Stimulated activated naive B cell treated with anti-CD40 and anti-IgM and Interleukin-4, amounts not matched to agents 10 μg/mL and 1 μg/mL and 100 μg/mL, for 72 hours (primary cell): ENCODE results near the gene ZNF597.
A peak's percentile ranks its signal among the peaks of the same experiment; 100 is the strongest.

Experiments used
- ATAC-seq, 2 donors: fragments of 150-1000 bp; cut with Tn5 transposase; replicated peaks; 2 replicates each; pipeline ENCODE4 v1.10.0; 2021; ENCODE audit warnings: moderate library complexity in 1 of 2
- DNase-seq: peaks from one replicate; pipeline ENCODE4 v3.0.0; 2021
- H3K27ac Mint-ChIP-seq: one replicate; pipeline ENCODE4 v1.8.0; 2022; ENCODE audit warnings: mild to moderate bottlenecking, mixed read lengths
- H3K27me3 Mint-ChIP-seq, 2 donors: one replicate each; pipeline ENCODE4 v1.8.0; 2022; ENCODE audit warnings: mixed read lengths in 2 of 2
- H3K36me3 Mint-ChIP-seq, 2 donors: one replicate each; pipeline ENCODE4 v1.8.0; 2022; ENCODE audit warnings: mixed read lengths in 2 of 2, mild to moderate bottlenecking in 1 of 2
- H3K4me1 Mint-ChIP-seq, 2 donors: one replicate each; pipeline ENCODE4 v1.8.0; 2022; ENCODE audit warnings: mixed read lengths in 2 of 2, mild to moderate bottlenecking in 1 of 2
- H3K4me3 Mint-ChIP-seq, 2 donors: one replicate each; pipeline ENCODE4 v1.8.0; 2022; ENCODE audit warnings: mild to moderate bottlenecking in 2 of 2, mixed read lengths in 2 of 2, moderate library complexity in 1 of 2
- H3K9me3 Mint-ChIP-seq, 2 donors: one replicate each; pipeline ENCODE4 v1.8.0; 2022; ENCODE audit warnings: mixed read lengths in 2 of 2, mild to moderate bottlenecking in 1 of 2

Gene ZNF597

DNA sequence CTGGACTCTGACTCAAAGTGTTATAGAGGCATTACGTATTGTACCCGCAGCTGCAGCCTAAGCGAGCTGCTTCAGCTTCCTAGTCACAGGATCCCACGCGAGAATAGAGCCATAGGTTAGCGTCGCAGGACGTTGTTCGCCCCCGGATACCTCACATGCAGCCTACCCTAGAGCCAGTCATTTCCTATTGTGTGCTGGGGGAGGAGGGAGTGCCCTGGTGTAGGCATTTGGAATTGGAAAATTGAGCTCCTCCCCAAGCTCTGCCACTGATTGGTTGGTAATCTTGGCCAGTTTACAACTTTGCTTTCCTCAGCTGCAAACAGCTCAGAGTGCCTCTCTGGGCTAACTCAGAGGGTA is 706 bp upstream of the ZNF597 start:
- H3K4me1 Mint-ChIP-seq: peaks cover 0 to 5% of the 10 kb centered on the region in 2 donors
- H3K27me3 Mint-ChIP-seq: peaks cover 7 to 9% of the 10 kb centered on the region in 2 donors
- peaks cover 21 to 35% of the 10 kb centered on the region in 2 donors for H3K36me3 Mint-ChIP-seq
- H3K9me3 Mint-ChIP-seq: peaks cover 7% of the 10 kb centered on the region in 2 donors
- H3K27ac Mint-ChIP-seq: peak overlapping the region; percentile 99
- DNase-seq: peak; percentile 48
- H3K4me3 Mint-ChIP-seq: peak overlapping the region; percentile 89 to 98
- ATAC-seq: peak; percentile 65 to 81

DNA sequence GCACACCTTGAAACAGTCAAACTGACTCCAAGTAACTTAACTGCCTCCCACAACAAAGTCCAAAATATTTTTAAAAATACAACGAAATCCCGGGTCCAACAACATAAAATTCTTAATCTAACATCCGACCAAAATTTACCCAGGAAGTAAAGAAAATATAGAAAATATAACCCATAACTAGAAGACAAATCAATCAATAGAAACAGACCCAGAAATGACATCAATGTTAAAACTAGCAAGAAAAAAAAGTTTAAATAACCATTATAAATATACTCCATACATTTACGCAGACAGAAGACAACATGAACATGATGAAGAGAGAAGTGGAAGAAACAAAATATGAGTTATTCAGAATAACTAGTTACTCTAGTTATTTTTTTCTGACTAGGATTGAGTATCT is 3.7 kb downstream of the ZNF597 start:
- Mint-ChIP-seq H3K9me3 (peaks cover 7% of the 10 kb centered on the region in 2 donors), H3K4me1 (peaks cover 0 to 5% of the 10 kb centered on the region in 2 donors), H3K4me3 (no peak overlapping the region), H3K27ac (no peak overlapping the region), H3K27me3 (peaks cover 9 to 19% of the 10 kb centered on the region in 2 donors), H3K36me3 (peaks cover 25 to 47% of the 10 kb centered on the region in 2 donors)
- DNase-seq: no peak
- no peak for ATAC-seq

DNA sequence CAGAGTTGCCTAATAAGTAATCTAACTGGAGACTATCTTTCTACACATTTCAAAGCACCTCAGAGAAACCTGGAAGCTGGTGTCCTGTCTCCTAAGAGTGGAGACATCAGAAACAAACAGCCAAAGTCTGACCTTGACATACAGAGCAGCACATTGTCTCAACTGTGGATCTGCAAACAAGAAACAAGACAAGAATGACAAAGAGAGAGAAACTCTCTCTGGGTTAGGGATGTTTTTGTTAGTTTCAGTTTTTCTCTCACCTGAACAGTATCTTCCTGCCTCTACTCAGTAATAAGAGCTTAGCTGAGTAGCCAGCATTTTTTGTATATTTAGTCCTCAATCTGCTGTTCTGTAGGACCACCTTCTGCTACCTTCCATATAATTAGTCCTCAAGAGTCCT is 8.9 kb downstream of the ZNF597 start:
- Mint-ChIP-seq H3K27ac (no peak overlapping the region), H3K27me3 (peaks cover 3 to 18% of the 10 kb centered on the region in 2 donors), H3K4me3 (no peak overlapping the region), H3K9me3 (peaks cover 0 to 11% of the 10 kb centered on the region in 2 donors), H3K36me3 (peaks cover 36 to 54% of the 10 kb centered on the region in 2 donors), H3K4me1 (peaks cover 3 to 5% of the 10 kb centered on the region in 2 donors)
- ATAC-seq: no peak
- DNase-seq: no peak

DNA sequence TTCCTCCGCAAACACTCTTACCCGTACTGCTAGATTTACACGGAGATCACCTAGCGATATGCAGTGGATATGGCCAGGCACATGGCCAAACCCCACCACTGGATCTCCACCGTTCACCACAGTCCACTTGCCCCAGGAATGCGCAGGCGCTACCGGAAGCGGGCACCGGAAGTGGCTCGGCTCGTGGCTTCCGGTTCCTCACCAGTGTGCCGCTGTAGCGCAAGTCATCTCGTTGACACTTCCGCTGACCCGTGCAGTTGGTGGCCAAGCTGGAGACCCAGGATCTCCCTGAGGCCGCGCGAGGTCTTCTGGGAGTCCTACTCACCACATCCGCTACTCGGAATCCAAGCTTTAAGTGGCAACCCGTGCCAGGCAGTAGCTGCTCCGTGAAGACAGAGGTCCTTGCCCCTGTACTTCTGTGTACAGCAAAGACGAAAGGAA is 11.5 kb downstream of the ZNF597 start:
- Mint-ChIP-seq H3K36me3 (peaks cover 26 to 42% of the 10 kb centered on the region in 2 donors), H3K9me3 (peaks cover 0 to 11% of the 10 kb centered on the region in 2 donors), H3K27me3 (peaks cover 3 to 10% of the 10 kb centered on the region in 2 donors), H3K4me1 (peaks cover 3 to 5% of the 10 kb centered on the region in 2 donors), H3K27ac (peak overlapping the region; percentile 85), H3K4me3 (peak overlapping the region; percentile 85 to 89)
- DNase-seq (peak; percentile 69), ATAC-seq (peak; percentile 97 to 98)

DNA sequence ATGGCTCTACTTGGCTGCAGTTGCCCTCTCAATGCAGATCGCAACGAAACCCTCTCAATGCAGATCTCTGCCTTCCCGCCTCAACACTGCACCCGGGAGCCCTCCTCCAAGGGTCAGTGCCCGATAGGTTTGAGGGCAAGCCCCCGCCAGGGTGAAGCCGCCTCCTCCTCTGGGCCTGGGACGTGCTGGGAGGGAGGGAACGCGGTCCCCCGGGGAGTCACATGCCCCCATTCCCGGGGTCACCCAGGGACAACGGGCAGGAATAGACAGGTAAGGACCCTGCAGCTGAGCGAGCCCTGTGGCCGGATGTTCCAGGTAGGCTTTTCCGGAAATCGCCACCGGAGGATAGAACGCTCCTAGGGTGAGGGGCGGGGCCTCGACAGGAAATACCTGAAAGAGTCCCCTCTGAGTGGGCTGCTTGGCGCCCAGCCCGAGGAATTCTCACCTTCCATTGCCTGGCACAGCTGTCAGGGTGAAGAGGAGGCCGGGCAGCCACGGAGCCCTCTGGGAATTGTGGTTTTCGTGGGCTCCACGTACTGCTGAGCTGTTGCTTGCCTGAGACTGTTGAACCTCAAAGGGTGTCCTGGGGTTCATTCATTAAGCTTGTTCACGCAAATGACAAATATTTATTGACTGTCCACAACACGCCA is 29.4 kb downstream of the ZNF597 start:
- no peaks in the 10 kb centered on the region for H3K4me1 Mint-ChIP-seq
- DNase-seq (no peak), ATAC-seq (peak; percentile 33 to 53)
- no peaks in the 10 kb centered on the region for H3K27me3 Mint-ChIP-seq
- H3K9me3 Mint-ChIP-seq: peaks cover 25 to 27% of the 10 kb centered on the region in 2 donors
- H3K27ac Mint-ChIP-seq: no peak overlapping the region
- H3K4me3 Mint-ChIP-seq: no peak overlapping the region
- peaks cover 33 to 44% of the 10 kb centered on the region in 2 donors for H3K36me3 Mint-ChIP-seq

DNA sequence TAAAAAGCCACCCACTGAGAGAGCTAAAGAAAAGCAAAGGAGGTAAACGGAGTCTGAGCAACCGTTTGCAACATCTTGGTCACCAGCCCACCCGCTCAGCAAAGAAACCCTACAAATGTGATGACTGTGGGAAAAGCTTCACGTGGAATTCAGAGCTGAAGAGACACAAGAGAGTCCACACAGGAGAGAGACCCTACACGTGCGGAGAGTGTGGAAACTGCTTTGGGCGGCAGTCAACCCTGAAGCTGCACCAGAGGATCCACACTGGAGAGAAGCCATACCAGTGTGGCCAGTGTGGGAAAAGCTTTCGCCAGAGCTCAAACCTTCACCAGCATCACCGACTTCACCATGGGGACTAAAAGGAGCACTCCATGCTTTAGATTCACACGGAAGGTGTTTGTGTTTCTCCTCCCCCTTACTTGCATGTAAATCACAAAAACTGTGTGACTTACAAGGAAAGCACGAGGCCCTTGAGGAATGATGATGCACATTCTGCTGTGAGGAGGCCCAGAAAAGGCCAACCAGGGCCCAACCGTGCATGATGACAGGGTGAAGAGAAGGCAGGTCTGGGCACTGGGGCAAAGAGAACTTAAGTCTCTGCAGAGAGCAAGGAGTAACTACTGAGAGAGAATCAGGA is 34.6 kb downstream of the ZNF597 start:
- Mint-ChIP-seq H3K27ac (no peak overlapping the region), H3K27me3 (no peaks in the 10 kb centered on the region), H3K9me3 (peaks cover 28 to 36% of the 10 kb centered on the region in 2 donors), H3K4me3 (no peak overlapping the region), H3K36me3 (peaks cover 77 to 87% of the 10 kb centered on the region in 2 donors), H3K4me1 (peaks cover 0 to 1% of the 10 kb centered on the region in 2 donors)
- ATAC-seq (no peak), DNase-seq (no peak)

DNA sequence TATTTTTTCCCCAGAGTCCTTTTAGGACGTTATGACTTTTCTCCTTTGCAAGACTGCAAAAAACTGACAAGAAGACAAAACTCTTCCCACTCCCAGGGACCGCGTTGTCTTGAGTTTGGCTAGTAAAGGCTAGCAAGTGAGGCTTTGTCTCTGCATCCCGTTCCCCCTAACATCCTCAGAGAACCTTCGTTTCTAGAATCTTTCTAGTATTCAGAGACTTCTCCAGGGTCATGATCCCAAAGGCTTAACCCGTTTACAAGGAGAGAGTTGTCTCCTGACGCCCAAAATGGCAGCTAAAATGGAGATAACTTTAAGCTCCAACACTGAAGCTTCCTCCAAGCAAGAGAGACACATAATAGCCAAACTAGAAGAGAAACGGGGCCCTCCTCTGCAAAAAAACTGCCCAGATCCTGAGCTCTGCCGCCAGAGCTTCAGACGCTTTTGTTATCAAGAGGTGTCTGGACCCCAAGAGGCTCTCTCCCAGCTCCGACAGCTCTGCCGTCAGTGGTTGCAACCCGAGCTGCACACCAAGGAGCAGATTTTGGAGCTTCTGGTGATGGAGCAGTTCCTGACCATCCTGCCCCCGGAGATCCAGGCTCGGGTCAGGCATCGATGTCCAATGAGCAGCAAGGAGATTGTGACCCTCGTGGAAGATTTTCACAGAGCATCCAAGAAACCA is 41.4 kb downstream of the ZNF597 start:
- peak overlapping the region; percentile 96 to 98 for H3K4me3 Mint-ChIP-seq
- no peak for DNase-seq
- H3K9me3 Mint-ChIP-seq: peaks cover 8 to 18% of the 10 kb centered on the region in 2 donors
- H3K27ac Mint-ChIP-seq: peak overlapping the region; percentile 95
- H3K36me3 Mint-ChIP-seq: peaks cover 55 to 66% of the 10 kb centered on the region in 2 donors
- ATAC-seq: no peak
- no peaks in the 10 kb centered on the region for H3K27me3 Mint-ChIP-seq
- H3K4me1 Mint-ChIP-seq: peaks cover 24 to 31% of the 10 kb centered on the region in 2 donors

DNA sequence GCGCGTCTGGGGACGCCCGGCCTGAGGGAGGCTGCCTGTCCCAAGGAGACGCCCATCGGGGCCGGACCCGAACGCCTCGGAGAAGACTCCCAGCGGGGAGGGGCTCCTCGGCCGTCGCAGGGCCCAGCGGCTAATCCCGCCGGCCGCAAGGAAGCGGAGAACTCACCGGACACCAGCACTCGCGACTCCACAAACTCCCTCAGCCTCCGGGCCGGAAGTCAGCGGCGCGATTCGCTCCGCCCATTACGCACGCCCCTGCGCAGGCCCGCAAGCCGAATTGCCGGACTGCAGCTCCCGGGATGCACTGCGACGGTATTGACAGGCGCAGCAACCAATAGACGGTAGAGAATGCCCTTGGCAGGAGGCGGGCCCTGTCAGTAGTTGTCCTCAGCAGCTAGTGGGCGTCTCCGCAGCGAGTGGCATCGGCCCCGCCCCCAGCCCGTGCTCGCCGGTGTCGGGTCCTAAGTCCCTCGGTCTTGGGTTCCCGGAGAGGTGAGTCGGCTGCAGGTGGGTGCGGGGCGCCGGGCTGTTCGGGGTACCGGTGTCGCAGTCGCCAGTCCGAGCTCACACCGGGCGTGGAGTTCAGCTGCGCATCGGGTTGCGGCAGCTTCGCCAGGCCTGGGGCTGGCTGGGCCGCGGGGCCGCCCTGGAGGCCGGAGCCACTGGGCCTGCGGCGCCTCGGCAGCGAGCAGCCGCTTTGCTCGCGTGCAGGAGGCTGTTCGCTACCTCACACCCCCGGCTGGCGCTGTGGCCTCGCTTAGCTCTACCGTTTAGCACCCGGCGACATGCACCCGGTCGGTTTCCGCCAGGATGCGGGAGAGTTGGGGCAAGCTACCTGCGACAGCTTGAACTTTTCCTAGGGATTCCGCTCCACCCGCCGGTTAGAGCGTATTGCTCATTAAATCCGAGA is 42.3 kb downstream of the ZNF597 start, which contains the start of the genes ZNF174 and ZSCAN32:
Gene ZNF174, plus strand, starts transcription at position 437 of the 910 bp plus-strand sequence. CDS start 790 bp downstream, outside the sequence.
Gene ZSCAN32, minus strand, starts transcription at position 226 of the 910 bp plus-strand sequence. CDS start 3,447 bp downstream, outside the sequence.
- H3K27me3 Mint-ChIP-seq: no peaks in the 10 kb centered on the region
- H3K9me3 Mint-ChIP-seq: peaks cover 7 to 21% of the 10 kb centered on the region in 2 donors
- DNase-seq (peak; percentile 99), ATAC-seq (peak; percentile 97)
- peaks cover 29 to 40% of the 10 kb centered on the region in 2 donors for H3K4me1 Mint-ChIP-seq
- H3K4me3 Mint-ChIP-seq: peak within 1 kb of the TSS; percentile 96 to 98
- peaks cover 54 to 66% of the 10 kb centered on the region in 2 donors for H3K36me3 Mint-ChIP-seq
- H3K27ac Mint-ChIP-seq: peak within 1 kb of the TSS; percentile 95

DNA sequence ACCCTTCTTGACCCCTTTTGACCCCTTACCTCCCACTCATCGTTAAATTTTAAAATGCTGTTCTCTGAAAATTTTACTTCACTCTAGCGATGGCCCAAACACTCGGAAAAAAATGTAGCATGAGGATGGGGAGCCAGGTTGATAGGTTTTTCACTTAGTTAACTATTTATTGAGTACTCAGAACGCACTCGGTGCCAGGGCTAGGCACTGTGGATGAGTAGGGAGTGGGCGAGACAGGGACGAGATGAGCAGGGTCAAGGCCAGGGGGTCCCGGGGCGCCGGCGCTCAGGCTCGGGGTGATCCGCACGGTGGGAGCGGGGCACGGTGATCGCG is 42.9 kb downstream of the ZNF597 start:
- peaks cover 30 to 43% of the 10 kb centered on the region in 2 donors for H3K4me1 Mint-ChIP-seq
- H3K36me3 Mint-ChIP-seq: peaks cover 55 to 65% of the 10 kb centered on the region in 2 donors
- H3K27me3 Mint-ChIP-seq: no peaks in the 10 kb centered on the region
- peak overlapping the region; percentile 95 for H3K27ac Mint-ChIP-seq
- peak overlapping the region; percentile 96 to 98 for H3K4me3 Mint-ChIP-seq
- ATAC-seq (peak in 1 of 2 donors; percentile 45), DNase-seq (no peak)
- H3K9me3 Mint-ChIP-seq: peaks cover 7 to 17% of the 10 kb centered on the region in 2 donors

DNA sequence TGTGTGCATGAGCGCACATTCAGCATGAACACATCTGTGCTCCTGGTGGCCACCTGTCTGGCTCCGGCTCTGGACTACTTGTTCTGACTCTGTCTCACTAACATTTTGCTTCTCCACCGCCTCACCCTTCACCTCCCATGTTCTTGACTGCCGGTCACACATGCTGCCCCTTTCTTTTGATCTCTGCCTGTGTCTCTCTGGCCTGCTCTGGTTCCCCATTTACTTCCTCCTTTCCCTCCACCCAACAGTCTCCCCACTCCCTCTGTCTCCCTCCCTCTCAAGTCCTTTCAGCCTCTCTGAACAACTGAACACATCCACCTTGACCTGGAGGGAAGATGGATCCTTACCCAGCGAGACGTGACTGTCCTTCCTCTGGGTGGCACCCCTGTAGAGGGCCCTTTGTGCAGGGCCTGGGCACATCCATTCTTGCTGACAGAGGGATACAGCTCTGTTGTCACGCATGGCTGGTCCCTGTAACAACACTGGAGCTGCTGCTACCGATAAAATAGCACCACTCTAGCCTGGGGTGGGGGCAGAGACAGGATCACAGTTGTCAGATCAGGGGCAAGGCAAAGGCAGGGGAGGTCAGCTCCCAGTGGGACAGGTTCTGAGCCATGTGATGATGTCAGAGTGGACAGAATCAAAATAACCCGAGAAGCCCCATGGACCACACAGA is 53.5 kb downstream of the ZNF597 start:
- Mint-ChIP-seq H3K36me3 (peaks cover 72 to 85% of the 10 kb centered on the region in 2 donors), H3K9me3 (peaks cover 37 to 38% of the 10 kb centered on the region in 2 donors), H3K27me3 (no peaks in the 10 kb centered on the region), H3K27ac (peak overlapping the region; percentile 60), H3K4me1 (peaks cover 9 to 17% of the 10 kb centered on the region in 2 donors), H3K4me3 (no peak overlapping the region)
- no peak for ATAC-seq
- DNase-seq: no peak

DNA sequence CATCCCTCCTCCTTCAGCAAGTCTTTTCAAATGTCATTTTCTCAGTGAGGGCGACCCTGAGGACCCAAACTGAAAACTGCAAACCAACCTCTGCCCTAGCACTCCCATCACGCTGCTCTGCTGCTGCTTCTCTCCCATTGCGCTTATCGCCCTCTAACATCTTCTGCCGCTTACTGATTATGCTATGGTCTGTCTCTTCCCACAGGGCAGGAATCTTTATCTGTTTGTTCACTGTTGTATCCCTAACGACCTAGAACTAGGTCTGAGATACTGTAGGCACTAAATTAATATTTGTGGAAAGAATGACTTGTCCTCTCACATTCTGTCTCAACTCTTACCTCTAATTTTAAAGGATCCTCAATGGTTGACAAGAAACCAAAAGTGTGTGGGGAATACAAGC is 55.0 kb downstream of the ZNF597 start:
- Mint-ChIP-seq H3K27me3 (no peaks in the 10 kb centered on the region), H3K36me3 (peaks cover 76 to 85% of the 10 kb centered on the region in 2 donors), H3K4me1 (peaks cover 3 to 10% of the 10 kb centered on the region in 2 donors), H3K27ac (no peak overlapping the region), H3K9me3 (peaks cover 41 to 44% of the 10 kb centered on the region in 2 donors), H3K4me3 (no peak overlapping the region)
- no peak for DNase-seq
- ATAC-seq: no peak

DNA sequence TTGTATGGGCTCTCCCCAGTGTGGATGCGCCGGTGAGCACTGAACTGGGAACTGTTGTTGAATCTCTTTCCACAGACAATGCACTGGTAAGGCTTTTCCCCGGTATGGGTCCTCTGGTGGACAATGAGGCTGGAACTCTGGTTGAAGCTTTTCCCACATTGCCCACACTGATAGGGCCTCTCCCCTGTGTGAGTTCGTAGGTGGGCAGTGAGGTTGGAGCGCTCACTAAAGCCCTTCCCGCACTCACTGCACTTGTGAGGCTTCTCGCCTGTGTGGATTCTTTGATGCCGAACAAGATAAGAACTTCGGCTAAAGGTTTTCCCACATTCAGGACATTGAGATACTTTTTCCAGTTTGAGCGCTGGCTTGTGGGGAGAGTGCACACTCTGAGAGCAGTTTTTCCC is 60.3 kb downstream of the ZNF597 start:
- DNase-seq (no peak), ATAC-seq (no peak)
- Mint-ChIP-seq H3K36me3 (peaks cover 87 to 92% of the 10 kb centered on the region in 2 donors), H3K9me3 (peaks cover 40 to 56% of the 10 kb centered on the region in 2 donors), H3K27me3 (no peaks in the 10 kb centered on the region), H3K27ac (no peak overlapping the region), H3K4me3 (no peak overlapping the region), H3K4me1 (no peaks in the 10 kb centered on the region)
